CD4-positive, alpha-beta T cell (primary cell): ENCODE results near the gene MYO1E. TPM values are rescaled to one million over a fixed set of nuclear protein-coding genes. Genes with fewer than 3 reads are reported as not detected.

ENCODE experiments used
- ATAC-seq: fragments of 200-7000 bp; cut with Tn5 transposase; one replicate; pipeline ENCODE4 v1.10.0; 2022; ENCODE audit warnings: mild to moderate bottlenecking; ENCODE audit not compliant: poor library complexity
- CTCF ChIA-PET: fragments of 350-600 bp; sonication (Branson Sonifier 250); formaldehyde crosslinking; loops from one replicate; lab custom pipeline; 2021; ENCODE audit warnings: antibody characterized with exemption, inconsistent platforms; lab: Charles Lee
- POLR2A ChIA-PET: fragments of 350-600 bp; sonication (Branson Sonifier 250); formaldehyde crosslinking; loops from one replicate; lab custom pipeline; 2021; ENCODE audit warnings: antibody characterized with exemption, inconsistent platforms; lab: Charles Lee
- DNase-seq, 14 experiments: peaks; one replicate each; pipeline ENCODE4 v3.0.0-alpha.2; 2013 to 2020; ENCODE audit warnings: mixed read lengths in 2 of 14
- H3K27ac ChIP-seq, 2 donors: one replicate each; pipeline versions ENCODE4 v1.5.1 to v1.7.0; 2013; ENCODE audit warnings: low read length in 2 of 2, low read depth in 1 of 2, mild to moderate bottlenecking in 1 of 2
- H3K27me3 ChIP-seq, 2 experiments: 1 replicate in 1 of 2; 2 replicates in 1 of 2; pipeline versions ENCODE4 v1.6.1 to v1.7.0; 2013; ENCODE audit warnings: low read length in 2 of 2, control low read depth in 1 of 2, mild to moderate bottlenecking in 1 of 2, moderate library complexity in 1 of 2; ENCODE audit not compliant: insufficient read depth in 2 of 2, control insufficient read depth in 1 of 2
- H3K36me3 ChIP-seq: one replicate; pipeline ENCODE4 v1.6.1; 2013; ENCODE audit warnings: low read length, control low read depth; ENCODE audit not compliant: insufficient read depth
- H3K4me1 ChIP-seq: one replicate; pipeline ENCODE4 v1.6.1; 2013; ENCODE audit warnings: low read length, control low read depth; ENCODE audit not compliant: insufficient read depth
- H3K4me3 ChIP-seq: one replicate; pipeline ENCODE4 v1.5.1; 2013; ENCODE audit warnings: mild to moderate bottlenecking, low read length, moderate library complexity
- H3K9me3 ChIP-seq, 2 experiments: 1 replicate in 1 of 2; 2 replicates in 1 of 2; pipeline versions ENCODE4 v1.6.1 to v1.7.0; 2013; ENCODE audit warnings: low read length in 2 of 2, mild to moderate bottlenecking in 2 of 2, control low read depth in 1 of 2, moderate library complexity in 1 of 2; ENCODE audit not compliant: control insufficient read depth in 1 of 2, insufficient read depth in 1 of 2
- H3K27ac Mint-ChIP-seq: one replicate; pipeline ENCODE4 v1.8.0; 2020; ENCODE audit warnings: mixed read lengths
- H3K27me3 Mint-ChIP-seq: one replicate; pipeline ENCODE4 v1.8.0; 2021; ENCODE audit warnings: mixed read lengths
- H3K36me3 Mint-ChIP-seq: one replicate; pipeline ENCODE4 v1.8.0; 2021; ENCODE audit warnings: low read depth, mixed read lengths
- H3K4me1 Mint-ChIP-seq: one replicate; pipeline ENCODE4 v1.8.0; 2021; ENCODE audit warnings: low read depth, mixed read lengths
- H3K4me3 Mint-ChIP-seq: one replicate; pipeline ENCODE4 v1.8.0; 2020; ENCODE audit warnings: mild to moderate bottlenecking, mixed read lengths
- H3K9me3 Mint-ChIP-seq: one replicate; pipeline ENCODE4 v1.8.0; 2020; ENCODE audit warnings: mixed read lengths
- intact Hi-C, 2 experiments: fragments of 100-400 bp; cut with DNase I in 1 of 2; cut with micrococcal nuclease in 1 of 2; formaldehyde crosslinking; loops; one replicate each; pipeline versions ENCODE4 v1.15.1 to v1.9.0; 2023 to 2025; cut with DNase I, micrococcal nuclease
- total RNA-seq, 174 experiments: library from RNA in 2 of 174; stranded (reverse) in 2 of 174; gene quantifications; one replicate each; pipeline ENCODE4 v1.2.3 and lab custom pipeline; 2021 to 2026
- TF ChIP-seq, protein P1 (sequence below): fragments of 200-600 bp; IDR thresholded peaks from one replicate; pipeline ENCODE4 v1.8.0; 2022; ENCODE audit warnings: antibody characterized with exemption, mild to moderate bottlenecking

The MYO1E gene
- total RNA-seq, 2 experiments from 2014 or later: 0.59 to 0.63 TPM

DNA sequence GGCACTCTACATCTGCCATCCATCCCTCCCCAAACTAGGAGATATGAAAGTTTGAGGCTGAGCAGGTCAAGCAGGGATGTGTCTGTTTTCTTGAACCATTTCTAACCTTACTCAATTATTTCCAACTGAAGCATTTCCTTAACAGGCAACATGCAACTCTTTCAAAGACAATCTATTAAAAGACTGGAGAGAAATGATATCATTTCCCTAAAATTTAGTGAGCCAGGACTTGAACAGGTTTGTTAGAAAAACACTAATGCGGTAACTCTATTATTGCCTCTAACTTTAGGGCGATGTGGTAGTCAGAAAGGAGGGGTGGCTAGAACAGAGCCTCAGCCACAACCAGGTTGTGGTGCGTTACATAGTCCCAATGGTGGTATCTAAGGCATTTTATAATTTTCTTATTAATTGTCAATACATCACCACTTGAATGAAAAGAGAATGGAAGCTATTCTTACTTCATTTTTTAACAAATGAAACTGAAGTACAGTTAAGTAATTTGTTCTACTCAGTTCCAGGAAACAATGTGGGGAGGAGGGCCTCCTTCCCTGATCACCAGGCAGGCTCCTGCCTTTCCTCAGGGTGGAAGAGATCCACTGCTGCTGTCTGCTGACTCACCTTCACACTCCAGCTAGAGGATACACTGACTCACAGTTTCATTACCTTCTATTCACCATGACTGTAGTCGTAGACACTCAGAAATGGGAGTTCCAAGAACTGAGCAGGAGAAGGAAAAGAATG lies 22.8 kb downstream of the MYO1E start:
- Histone ChIP-seq H3K36me3 (no peaks in the 10 kb centered on the region), H3K4me3 (no peak overlapping the region), H3K4me1 (peaks cover 6% of the 10 kb centered on the region), H3K27me3 (peaks cover 0 to 5% of the 10 kb centered on the region in 2 experiments), H3K9me3 (no peaks in the 10 kb centered on the region), H3K27ac (no peak overlapping the region)
- ATAC-seq (no peak), DNase-seq (peak in 2 of 14 experiments; percentile 27 to 42)
- Mint-ChIP-seq H3K36me3 (no peaks in the 10 kb centered on the region), H3K27ac (no peak overlapping the region), H3K4me1 (peaks cover 10% of the 10 kb centered on the region), H3K4me3 (no peak overlapping the region), H3K27me3 (peaks cover 13% of the 10 kb centered on the region), H3K9me3 (no peaks in the 10 kb centered on the region)
- TF ChIP-seq, protein P1, sequence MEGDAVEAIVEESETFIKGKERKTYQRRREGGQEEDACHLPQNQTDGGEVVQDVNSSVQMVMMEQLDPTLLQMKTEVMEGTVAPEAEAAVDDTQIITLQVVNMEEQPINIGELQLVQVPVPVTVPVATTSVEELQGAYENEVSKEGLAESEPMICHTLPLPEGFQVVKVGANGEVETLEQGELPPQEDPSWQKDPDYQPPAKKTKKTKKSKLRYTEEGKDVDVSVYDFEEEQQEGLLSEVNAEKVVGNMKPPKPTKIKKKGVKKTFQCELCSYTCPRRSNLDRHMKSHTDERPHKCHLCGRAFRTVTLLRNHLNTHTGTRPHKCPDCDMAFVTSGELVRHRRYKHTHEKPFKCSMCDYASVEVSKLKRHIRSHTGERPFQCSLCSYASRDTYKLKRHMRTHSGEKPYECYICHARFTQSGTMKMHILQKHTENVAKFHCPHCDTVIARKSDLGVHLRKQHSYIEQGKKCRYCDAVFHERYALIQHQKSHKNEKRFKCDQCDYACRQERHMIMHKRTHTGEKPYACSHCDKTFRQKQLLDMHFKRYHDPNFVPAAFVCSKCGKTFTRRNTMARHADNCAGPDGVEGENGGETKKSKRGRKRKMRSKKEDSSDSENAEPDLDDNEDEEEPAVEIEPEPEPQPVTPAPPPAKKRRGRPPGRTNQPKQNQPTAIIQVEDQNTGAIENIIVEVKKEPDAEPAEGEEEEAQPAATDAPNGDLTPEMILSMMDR: no peak
- ChIA-PET CTCF (no interaction called here), POLR2A (no interaction called here)
- intact Hi-C loops: no loop called here

- Histone ChIP-seq H3K36me3 (no peaks in the 10 kb centered on the region), H3K27ac (no peak overlapping the region), H3K9me3 (no peaks in the 10 kb centered on the region), H3K4me1 (no peaks in the 10 kb centered on the region), H3K27me3 (peaks cover 0 to 3% of the 10 kb centered on the region in 2 experiments), H3K4me3 (no peak overlapping the region)
- CTCF ChIA-PET: no interaction called here
- intact Hi-C loops: no loop called here
- ATAC-seq (no peak), DNase-seq (no peak)
- TF ChIP-seq, protein P1: no peak
- Mint-ChIP-seq H3K4me1 (no peaks in the 10 kb centered on the region), H3K9me3 (no peaks in the 10 kb centered on the region), H3K36me3 (no peaks in the 10 kb centered on the region), H3K27me3 (peaks cover 12% of the 10 kb centered on the region), H3K4me3 (no peak overlapping the region), H3K27ac (no peak overlapping the region)
- POLR2A ChIA-PET: no interaction called here
Observed at GRCh38 chr15:59347915-59348314, 24.8 kb downstream of the MYO1E start.

DNA sequence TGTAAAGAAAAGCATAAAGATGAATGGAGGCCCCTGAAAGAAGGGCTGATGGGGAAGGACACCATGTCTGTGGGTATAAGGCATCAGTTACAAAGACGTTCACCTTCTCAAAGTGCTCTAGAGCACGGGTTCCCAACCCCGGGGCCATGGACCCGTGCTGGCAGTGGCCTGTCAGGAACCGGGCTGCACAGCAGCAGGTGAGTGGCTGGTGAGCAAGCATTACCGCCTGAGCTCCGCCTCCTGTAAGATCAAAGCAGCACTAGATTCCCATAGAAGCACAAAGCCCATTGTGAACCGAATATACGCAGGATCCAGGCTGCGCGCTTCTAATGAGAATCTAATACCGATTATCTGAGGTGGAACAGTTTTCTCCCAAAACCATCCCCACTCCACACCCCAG lies 25.7 kb downstream of the MYO1E start:
- H3K4me1 ChIP-seq: no peaks in the 10 kb centered on the region
- H3K9me3 ChIP-seq: no peaks in the 10 kb centered on the region
- Mint-ChIP-seq H3K27ac (no peak overlapping the region), H3K9me3 (no peaks in the 10 kb centered on the region), H3K27me3 (peaks cover 7% of the 10 kb centered on the region), H3K4me3 (no peak overlapping the region), H3K4me1 (no peaks in the 10 kb centered on the region), H3K36me3 (no peaks in the 10 kb centered on the region)
- no peak overlapping the region for H3K27ac ChIP-seq
- ATAC-seq: no peak
- TF ChIP-seq, protein P1: no peak
- intact Hi-C loops: no loop called here
- no peaks in the 10 kb centered on the region for H3K36me3 ChIP-seq
- peaks cover 0 to 3% of the 10 kb centered on the region in 2 experiments for H3K27me3 ChIP-seq
- H3K4me3 ChIP-seq: no peak overlapping the region
- no peak for DNase-seq
- CTCF ChIA-PET: no interaction called here
- POLR2A ChIA-PET: no interaction called here
